K562 (cell line): ENCODE measurements around the gene OR10A2. TPM values are rescaled to one million over a fixed set of nuclear protein-coding genes. Genes with fewer than 3 reads are reported as not detected.
"Not testable (repeated sequence)": the region's sequence is repeated elsewhere in the genome, so short reads cannot be mapped to it uniquely, and the experiment has no call there.

Experiments
- ATAC-seq: fragments of 200-7000 bp; cut with Tn5 transposase; 3 replicates; pipeline ENCODE4 v1.9.1; 2020; ENCODE audit warnings: moderate library complexity
- BruUV-seq: library from RNA; stranded (reverse); fragments of 400-500 nt; replicated peaks from 2 replicates; lab custom pipeline; 2021; lab: Mats Ljungman, UMichigan
- CTCF ChIA-PET: fragments of 300-600 bp; formaldehyde crosslinking; extraction: SDS; loops from one replicate; lab custom pipeline; 2021; ENCODE audit warnings: low intra/inter-chr PET ratio; lab: Yijun Ruan, JAX
- POLR2A ChIA-PET: fragments of 300-600, 350-650 bp; sonication (Branson Sonifier 250); formaldehyde crosslinking; extraction: SDS; loops from one replicate; lab custom pipeline; 2021; ENCODE audit warnings: antibody characterized with exemption, inconsistent platforms; lab: Yijun Ruan, JAX
- DNase-seq, 4 experiments: peaks; one replicate each; pipeline versions ENCODE4 v3.0.0 to v3.0.0-alpha.2; 2011 to 2018; ENCODE audit warnings: low spot score in 3 of 4, mixed read lengths in 3 of 4; ENCODE audit errors: extremely low read depth in 1 of 4
- FAIRE-seq: peaks from 2 replicates; lab custom pipeline; 2011; peaks lifted over from hg19 to GRCh38; lab: Jason Lieb, UNC
- H2AFZ ChIP-seq: 2 replicates; pipeline ENCODE4 v1.6.0; 2011; ENCODE audit warnings: low read depth, low read length, control low read depth, inconsistent platforms
- H3K27ac ChIP-seq: fragments of 200-600 bp; 3 replicates; pipeline ENCODE4 v1.8.0; 2011; ENCODE audit warnings: low read depth, mild to moderate bottlenecking, control low read depth, inconsistent platforms, low read length, moderate library complexity, mixed read lengths; ENCODE audit errors: extremely low read depth
- H3K27me3 ChIP-seq, 2 experiments: fragments of 300-600 bp in 1 of 2; 2 replicates in 1 of 2; 3 replicates in 1 of 2; pipeline versions ENCODE4 v1.6.0 to v1.8.0; 2011; ENCODE audit warnings: inconsistent platforms in 2 of 2, low read length in 2 of 2, mild to moderate bottlenecking in 1 of 2, mixed read lengths in 1 of 2, moderate library complexity in 1 of 2; ENCODE audit not compliant: control insufficient read depth in 2 of 2, insufficient read depth in 2 of 2
- H3K36me3 ChIP-seq: fragments of 300-600 bp; 3 replicates; pipeline ENCODE4 v1.8.0; 2011; ENCODE audit warnings: mild to moderate bottlenecking, low read length, inconsistent platforms; ENCODE audit not compliant: control insufficient read depth, insufficient read depth
- H3K4me1 ChIP-seq, 2 experiments: fragments of 200-600 bp in 1 of 2; replicated peaks in 1 of 2; 2 replicates in 1 of 2; 3 replicates in 1 of 2; pipeline versions ENCODE4 v1.5.1 to v1.8.0; 2011; ENCODE audit warnings: inconsistent platforms in 2 of 2, low read length in 2 of 2, mild to moderate bottlenecking in 1 of 2, mixed read lengths in 1 of 2, moderate library complexity in 1 of 2; ENCODE audit not compliant: control insufficient read depth in 2 of 2, insufficient read depth in 2 of 2
- H3K4me2 ChIP-seq: 2 replicates; pipeline ENCODE4 v1.6.1; 2011; ENCODE audit warnings: low read length, control low read depth, inconsistent platforms, mixed read lengths; ENCODE audit not compliant: insufficient read depth
- H3K4me3 ChIP-seq: fragments of 200-600 bp; sonication (generic), shearing (Covaris generic); 2 replicates; pipeline ENCODE4 v1.5.1; 2016; ENCODE audit warnings: control low read depth, inconsistent platforms
- H3K79me2 ChIP-seq: fragments of 200-600 bp; 3 replicates; pipeline ENCODE4 v1.8.0; 2011; ENCODE audit warnings: low read length, inconsistent platforms; ENCODE audit not compliant: control insufficient read depth, insufficient read depth
- H3K9ac ChIP-seq, 2 experiments: 2 replicates each; pipeline versions ENCODE4 v1.6.0 to v1.6.1; 2011; ENCODE audit warnings: low read depth in 2 of 2, low read length in 2 of 2, control low read depth in 1 of 2, inconsistent platforms in 1 of 2, mild to moderate bottlenecking in 1 of 2, mixed read lengths in 1 of 2; ENCODE audit not compliant: insufficient read depth in 1 of 2
- H3K9me1 ChIP-seq: one replicate; pipeline ENCODE4 v1.6.0; 2011; ENCODE audit warnings: inconsistent platforms, mild to moderate bottlenecking, low read length, moderate library complexity; ENCODE audit not compliant: control insufficient read depth, insufficient read depth
- H3K9me3 ChIP-seq: replicated peaks from 2 replicates; pipeline ENCODE4 v1.5.1; 2011; ENCODE audit warnings: low read depth, low read length, inconsistent platforms; ENCODE audit not compliant: control insufficient read depth, insufficient read depth
- H4K20me1 ChIP-seq: replicated peaks from 2 replicates; pipeline ENCODE4 v1.6.1; 2011; ENCODE audit warnings: low read length, inconsistent platforms, mixed read lengths; ENCODE audit not compliant: control insufficient read depth, insufficient read depth
- NFXL1 ChIP-seq: fragments of 450-650 bp; formaldehyde crosslinking; IDR thresholded peaks from 2 replicates; pipeline ENCODE4 v1.4.0; 2021; ENCODE audit warnings: mild to moderate bottlenecking
- RAD21 ChIP-seq, 2 experiments: fragments of 250-450 bp in 1 of 2; fragments of 450-650 bp in 1 of 2; sonication (Bioruptor Pico) in 1 of 2; formaldehyde crosslinking in 1 of 2; IDR thresholded peaks in 1 of 2; conservative IDR thresholded peaks in 1 of 2; 2 replicates each; pipeline versions ENCODE4 v1.4.0 to v1.8.0; 2020 to 2022; ENCODE audit warnings: mild to moderate bottlenecking in 2 of 2, moderate library complexity in 1 of 2
- ZFP36 ChIP-seq: fragments of 150-350 bp; IDR thresholded peaks from 2 replicates; pipeline ENCODE4 v1.6.1; 2018; ENCODE audit warnings: low read length, low read depth; ENCODE audit not compliant: partially characterized antibody
- ZNF668 ChIP-seq: fragments of 250-450 bp; sonication (Bioruptor Pico); IDR thresholded peaks from 2 replicates; pipeline ENCODE4 v1.8.0; 2022; ENCODE audit warnings: mild to moderate bottlenecking, inconsistent platforms
- ZNF707 ChIP-seq: fragments of 250-450 bp; sonication (Bioruptor Pico); conservative IDR thresholded peaks from 2 replicates; pipeline ENCODE4 v1.8.0; 2022; ENCODE audit warnings: inconsistent platforms, mild to moderate bottlenecking, moderate library complexity
- WGBS: fragments of 100-300 bp; shearing (Covaris generic); methylation state at CpG from one replicate; pipeline ENCODE4 v1.1.6; 2016; ENCODE audit warnings: low coverage, mixed read lengths; ENCODE audit not compliant: insufficient coverage; ENCODE audit errors: missing lambda C conversion rate; 5-methylcytosine and 5-hydroxymethylcytosine counted together
- in situ Hi-C: fragments of 300-500 bp; cut with MboI; formaldehyde crosslinking; loops from 4 replicates; pipeline ENCODE4 v1.15.0; 2018; ENCODE audit warnings: inconsistent platforms, mixed read lengths
- intact Hi-C: fragments of 100-400 bp; cut with micrococcal nuclease; formaldehyde crosslinking; loops from 2 replicates; pipeline ENCODE4 v1.14.2; 2022
- polyA plus RNA-seq, 8 experiments: library from polyadenylated mRNA; depleted of rRNA in 4 of 8; stranded (reverse) in 5 of 8; unstranded in 3 of 8; fragments of >200 nt; fragmentation: Nextera tagmentation in 2 of 8; fragmentation: Illumina TruSeq in 1 of 8; extraction: Ambion mirVana in 2 of 8; extraction: Trizol in 1 of 8; gene quantifications; 2 replicates each; pipeline versions ENCODE4 v1.2.1 to v1.2.3, GENCODE V29; 2011 to 2014; ENCODE audit warnings: inconsistent platforms in 1 of 8, missing spikeins in 1 of 8
- total RNA-seq, 7 experiments: library from RNA; depleted of rRNA in 6 of 7; stranded (reverse); fragments of >200 nt in 6 of 7; fragmentation: Illumina TruSeq in 2 of 7; extraction: Trizol in 2 of 7; gene quantifications; 2 replicates each; pipeline versions ENCODE4 v1.2.1 to v1.2.3, GENCODE V29; 2011 to 2021; ENCODE audit warnings: low replicate concordance in 1 of 7
- TF ChIP-seq, protein P1 (sequence below), 3 experiments: IDR thresholded peaks in 2 of 3; conservative IDR thresholded peaks in 1 of 3; 2 replicates each; pipeline ENCODE4 v1.5.1; 2011 to 2012; ENCODE audit warnings: low read length in 3 of 3, mild to moderate bottlenecking in 3 of 3, control low read depth in 2 of 3, improper control_type of control experiment in 1 of 3, inconsistent platforms in 1 of 3, low read depth in 1 of 3, mixed read lengths in 1 of 3, moderate library complexity in 1 of 3; ENCODE audit not compliant: insufficient read depth in 2 of 3

OR10A2 gene
- total and polyA plus RNA-seq, 9 of the 15 experiments (the other 6 are each of a cell fraction or from before 2014, with no cell fraction given): 0.10 TPM; not detected in 8

DNA sequence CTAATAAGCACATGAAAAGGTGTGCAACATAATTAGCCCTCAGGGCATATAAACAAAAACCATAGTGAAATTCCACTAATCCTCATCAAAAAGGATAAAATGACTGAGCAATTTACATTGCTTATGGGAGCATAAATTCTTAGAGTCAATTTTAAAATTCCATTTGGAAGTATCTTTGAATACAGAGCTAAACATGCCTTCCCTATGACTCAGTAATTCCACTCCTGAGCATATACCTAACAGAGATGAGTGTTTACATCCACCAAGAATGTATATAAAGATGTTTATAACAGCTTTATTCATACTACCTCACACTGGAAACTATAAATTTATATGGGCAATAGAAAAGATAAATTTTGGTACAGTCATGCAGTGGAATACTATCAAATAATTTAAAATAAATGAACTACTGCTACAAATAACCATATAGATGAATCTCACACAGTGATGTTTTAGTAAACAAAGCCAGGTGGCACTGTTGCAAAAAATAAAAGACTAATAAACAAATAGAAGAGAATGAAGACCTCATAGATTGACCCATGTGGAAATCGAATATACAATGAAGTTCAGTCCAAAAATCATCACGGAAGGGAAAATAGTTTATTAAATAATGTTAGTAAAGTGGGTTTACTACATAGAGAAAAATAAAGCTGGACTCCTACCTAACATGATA is 37.6 kb downstream of the OR10A2 start:
- FAIRE-seq: no peak
- TF ChIP-seq ZNF707 (CRISPR knock-in tag) (no peak), RAD21 (CRISPR knock-in tag; conservative IDR thresholded peaks at IDR 0.05 in 1 of 2, IDR thresholded peaks at IDR 0.05 in 1 of 2) (peak; percentile 8 to 18; a peak in 1 of 4 replicates), ZFP36 (no peak), ZNF668 (CRISPR knock-in tag) (no peak), NFXL1 (CRISPR knock-in tag) (no peak)
- TF ChIP-seq, protein P1, sequence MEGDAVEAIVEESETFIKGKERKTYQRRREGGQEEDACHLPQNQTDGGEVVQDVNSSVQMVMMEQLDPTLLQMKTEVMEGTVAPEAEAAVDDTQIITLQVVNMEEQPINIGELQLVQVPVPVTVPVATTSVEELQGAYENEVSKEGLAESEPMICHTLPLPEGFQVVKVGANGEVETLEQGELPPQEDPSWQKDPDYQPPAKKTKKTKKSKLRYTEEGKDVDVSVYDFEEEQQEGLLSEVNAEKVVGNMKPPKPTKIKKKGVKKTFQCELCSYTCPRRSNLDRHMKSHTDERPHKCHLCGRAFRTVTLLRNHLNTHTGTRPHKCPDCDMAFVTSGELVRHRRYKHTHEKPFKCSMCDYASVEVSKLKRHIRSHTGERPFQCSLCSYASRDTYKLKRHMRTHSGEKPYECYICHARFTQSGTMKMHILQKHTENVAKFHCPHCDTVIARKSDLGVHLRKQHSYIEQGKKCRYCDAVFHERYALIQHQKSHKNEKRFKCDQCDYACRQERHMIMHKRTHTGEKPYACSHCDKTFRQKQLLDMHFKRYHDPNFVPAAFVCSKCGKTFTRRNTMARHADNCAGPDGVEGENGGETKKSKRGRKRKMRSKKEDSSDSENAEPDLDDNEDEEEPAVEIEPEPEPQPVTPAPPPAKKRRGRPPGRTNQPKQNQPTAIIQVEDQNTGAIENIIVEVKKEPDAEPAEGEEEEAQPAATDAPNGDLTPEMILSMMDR (IDR thresholded peaks at IDR 0.05 in 2 of 3, conservative IDR thresholded peaks at IDR 0.05 in 1 of 3; ENCODE audit: insufficient read depth in 2 of 3, low read depth in 1 of 3, low read length in 3 of 3): peak in 1 of 3 experiments; percentile 43; a peak in 2 of 6 replicates
- Histone ChIP-seq H3K4me2 (no peak overlapping the region), H3K4me1 (no peaks in the 10 kb centered on the region), H3K36me3 (no peaks in the 10 kb centered on the region), H2AFZ (no peak overlapping the region), H3K79me2 (no peaks in the 10 kb centered on the region), H4K20me1 (no peaks in the 10 kb centered on the region), H3K9me3 (no peaks in the 10 kb centered on the region), H3K9me1 (no peaks in the 10 kb centered on the region), H3K4me3 (no peak overlapping the region), H3K9ac (no peak overlapping the region), H3K27me3 (no peaks in the 10 kb centered on the region), H3K27ac (no peak overlapping the region)
- ChIA-PET POLR2A (no interaction called here), CTCF (interaction anchor here (0.6 kb wide), 1 partner anchor 542 kb away, joined by 4 read pairs; no protein-coding TSS in a partner anchor)
- intact Hi-C loops (loop anchor here (10.0 kb wide), 1 partner anchor 94 kb away; no protein-coding TSS in a partner anchor), in situ Hi-C loops (no loop called here)
- 0 out of 3 replicates have a peak, but pooled peaks have one; percentile 41 for ATAC-seq
- no TSS peak for BruUV-seq
- DNase-seq: no peak
- 0% methylated on average over 2 of the region's 2 CpGs for WGBS

DNA sequence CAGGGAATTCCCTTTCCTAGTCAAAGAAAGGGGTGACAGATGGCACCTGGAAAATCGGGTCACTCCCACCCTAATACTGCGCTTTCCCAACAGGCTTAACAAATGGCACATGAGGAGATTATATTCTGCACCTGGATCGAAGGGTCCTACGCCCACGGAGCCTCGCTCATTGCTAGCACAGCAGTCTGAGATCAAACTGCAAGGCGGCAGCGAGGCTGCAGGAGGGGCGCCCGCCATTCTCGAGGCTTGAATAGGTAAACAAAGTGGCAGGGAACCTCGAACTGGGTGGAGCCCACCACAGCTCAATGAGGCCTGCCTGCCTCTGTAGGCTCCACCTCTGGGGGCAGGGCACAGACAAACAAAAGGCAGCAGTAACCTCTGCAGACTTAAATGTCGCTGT is 41.9 kb downstream of the OR10A2 start:
- DNase-seq, H3K27me3 ChIP-seq, H3K36me3 ChIP-seq, H3K4me3 ChIP-seq, FAIRE-seq, H3K79me2 ChIP-seq, H3K27ac ChIP-seq, H4K20me1 ChIP-seq, in situ Hi-C loops, H3K4me1 ChIP-seq, BruUV-seq, H3K9me3 ChIP-seq, H3K4me2 ChIP-seq, H3K9ac ChIP-seq, H3K9me1 ChIP-seq, ATAC-seq: not testable (repeated sequence)
- 0 out of 2 replicates have a peak overlapping the region, but pooled peaks have one; percentile 32 for H2AFZ ChIP-seq
- intact Hi-C loops: loop anchor here (10.0 kb wide), 1 partner anchor 90 kb away; no protein-coding TSS in a partner anchor
- WGBS: 10% methylated on average over 12 of the region's 13 CpGs
- POLR2A ChIA-PET: interaction anchor here (0.9 kb wide), 1 partner anchor 16 kb away, joined by 3 read pairs; no protein-coding TSS in a partner anchor
- CTCF ChIA-PET: interaction anchor here (0.6 kb wide), 1 partner anchor 1291 kb away, joined by 3 read pairs; no protein-coding TSS in a partner anchor
